Umbilical cord (tissue), 2 donors: ENCODE measurements around the gene VPS4A. TPM values are rescaled to one million over a fixed set of nuclear protein-coding genes. Genes with fewer than 3 reads are reported as not detected.

Source experiments
- DNase-seq: peaks from one replicate; pipeline ENCODE4 v3.0.0-alpha.2; 2015; ENCODE audit warnings: low spot score
- total RNA-seq: library from RNA; depleted of rRNA; stranded (reverse); fragments of >200 nt; gene quantifications from one replicate; pipeline ENCODE4 v1.2.3, GENCODE V29; 2014; ENCODE audit warnings: low replicate concordance; ENCODE audit not compliant: insufficient read depth

VPS4A gene
- total RNA-seq, 1 donor from 2014 or later: 44.5 TPM

- peak; percentile 51 for DNase-seq
Observed at GRCh38 chr16:69307091-69307490, 4.1 kb upstream of the VPS4A start.

- DNase-seq: no peak
Observed at GRCh38 chr16:69307856-69308255, 3.3 kb upstream of the VPS4A start.

GRCh38 chr16:69309316-69309715, 1.8 kb upstream of the VPS4A start:
- DNase-seq: no peak

- DNase-seq: no peak
Observed at GRCh38 chr16:69311533-69312387, 610 bp downstream of the VPS4A start.

- DNase-seq: no peak
Observed at GRCh38 chr16:69313469-69313868, 2.3 kb downstream of the VPS4A start.

GRCh38 chr16:69314534-69314933, 3.4 kb downstream of the VPS4A start:
- no peak for DNase-seq

GRCh38 chr16:69315486-69316311, 4.5 kb downstream of the VPS4A start:
- DNase-seq: no peak

GRCh38 chr16:69316595-69317034, 5.5 kb downstream of the VPS4A start:
- DNase-seq: no peak

- DNase-seq: no peak
Observed at GRCh38 chr16:69318177-69318910, 7.2 kb downstream of the VPS4A start.

GRCh38 chr16:69318911-69319289, 7.8 kb downstream of the VPS4A start:
- no peak for DNase-seq

GRCh38 chr16:69319381-69319780, 8.2 kb downstream of the VPS4A start:
- DNase-seq: no peak

- no peak for DNase-seq
Observed at GRCh38 chr16:69319826-69320739, 8.9 kb downstream of the VPS4A start.

GRCh38 chr16:69320740-69321073, 9.6 kb downstream of the VPS4A start:
- no peak for DNase-seq

GRCh38 chr16:69321080-69321479, 9.9 kb downstream of the VPS4A start:
- no peak for DNase-seq

GRCh38 chr16:69322343-69322742, 11.2 kb downstream of the VPS4A start:
- no peak for DNase-seq

- no peak for DNase-seq
Observed at GRCh38 chr16:69323415-69323814, 12.3 kb downstream of the VPS4A start.

GRCh38 chr16:69324013-69324531, 12.9 kb downstream of the VPS4A start:
- peak; percentile 17 for DNase-seq

- no peak for DNase-seq
Observed at GRCh38 chr16:69324585-69325253, 13.6 kb downstream of the VPS4A start.

- no peak for DNase-seq
Observed at GRCh38 chr16:69325784-69326171, 14.6 kb downstream of the VPS4A start.

- no peak for DNase-seq
Observed at GRCh38 chr16:69326172-69326873, 15.2 kb downstream of the VPS4A start.
